ENCODE data around the gene PDF. TPM values are rescaled to one million over a fixed set of nuclear protein-coding genes. Genes with fewer than 3 reads are reported as not detected.

The PDF gene
- polyA plus RNA-seq (2013, experiment 1 of 2) = 25.4 TPM
- polyA plus RNA-seq (2013, experiment 2 of 2) = 23.4 TPM

- Histone ChIP-seq H3K18ac (ENCODE audit: low read length) (peak within 1 kb of the TSS; percentile 85), H3K9ac (ENCODE audit: low read length) (peak within 1 kb of the TSS; percentile 95), H3K79me2 (ENCODE audit: control insufficient read depth, insufficient read depth, low read length) (peaks cover 39% of the 10 kb centered on the region), H3K79me1 (ENCODE audit: low read length) (peaks cover 13% of the 10 kb centered on the region), H3K4me3 (ENCODE audit: low read length) (peak within 1 kb of the TSS; percentile 88), H3K4ac (ENCODE audit: low read depth, low read length) (peak within 1 kb of the TSS; percentile 60), H4K5ac (ENCODE audit: low read length) (no peak within 1 kb of the TSS), H3K27me3 (ENCODE audit: insufficient read depth, low read length, poor library complexity) (no peaks in the 10 kb centered on the region), H2BK15ac (replicated peaks; ENCODE audit: low read depth) (no peak within 1 kb of the TSS), H2BK120ac (ENCODE audit: low read depth, low read length) (no peak within 1 kb of the TSS), H3K23ac (ENCODE audit: low read length) (peak within 1 kb of the TSS; percentile 94), H2BK5ac (ENCODE audit: low read length) (peak within 1 kb of the TSS; percentile 76), H3K4me2 (ENCODE audit: low read length) (peak within 1 kb of the TSS; percentile 91), H3K56ac (ENCODE audit: low read length) (peak within 1 kb of the TSS; percentile 95), H3K4me1 (ENCODE audit: control insufficient read depth, low read depth, low read length) (peaks cover 7% of the 10 kb centered on the region), H2AK5ac (ENCODE audit: low read length) (no peak within 1 kb of the TSS), H3K27ac (ENCODE audit: low read depth, low read length) (peak within 1 kb of the TSS; percentile 96), H4K8ac (ENCODE audit: low read depth, low read length) (peak within 1 kb of the TSS; percentile 96), H3K36me3 (ENCODE audit: control insufficient read depth, insufficient read depth, low read length) (peaks cover 17% of the 10 kb centered on the region)
- WGBS (ENCODE audit: extremely low coverage, insufficient coverage, low lambda C conversion rate) = no CpG with 5 or more reads among the region's 93 CpGs
- DNase-seq = peak; percentile 97
These were observed at the start of gene PDF for GRCh38 chr16:69330286-69331109. Gene PDF, minus strand, starts transcription at chr16:69330588. Its CDS starts 18 bp downstream, at chr16:69330570.

GRCh38 chr16:69378760-69379159, 48.4 kb upstream of the PDF start:
- H3K56ac ChIP-seq (ENCODE audit: low read length) = no peak overlapping the region

GRCh38 chr16:69378036-69378435, 47.6 kb upstream of the PDF start:
- no peak overlapping the region for H4K8ac ChIP-seq (ENCODE audit: low read depth, low read length)
- H3K79me1 ChIP-seq (ENCODE audit: low read length) = peaks cover 5% of the 10 kb centered on the region
- H3K27me3 ChIP-seq (ENCODE audit: insufficient read depth, low read length, poor library complexity) = no peaks in the 10 kb centered on the region
- H4K5ac ChIP-seq (ENCODE audit: low read length) = no peak overlapping the region
- no peak overlapping the region for H3K9ac ChIP-seq (ENCODE audit: low read length)
- no peak overlapping the region for H2BK5ac ChIP-seq (ENCODE audit: low read length)
- H2BK120ac ChIP-seq (ENCODE audit: low read depth, low read length) = no peak overlapping the region
- WGBS (ENCODE audit: extremely low coverage, insufficient coverage, low lambda C conversion rate) = no CpG with 5 or more reads among the region's 1 CpG
- no peak overlapping the region for H3K4me2 ChIP-seq (ENCODE audit: low read length)
- H3K18ac ChIP-seq (ENCODE audit: low read length) = no peak overlapping the region
- DNase-seq = no peak
- no peak overlapping the region for H2AK5ac ChIP-seq (ENCODE audit: low read length)
- H2BK15ac ChIP-seq (replicated peaks; ENCODE audit: low read depth) = no peak overlapping the region
- no peak overlapping the region for H3K23ac ChIP-seq (ENCODE audit: low read length)
- no peak overlapping the region for H3K4me3 ChIP-seq (ENCODE audit: low read length)
- H3K79me2 ChIP-seq (ENCODE audit: control insufficient read depth, insufficient read depth, low read length) = peaks cover 5% of the 10 kb centered on the region
- H3K27ac ChIP-seq (ENCODE audit: low read depth, low read length) = no peak overlapping the region
- peaks cover 6% of the 10 kb centered on the region for H3K36me3 ChIP-seq (ENCODE audit: control insufficient read depth, insufficient read depth, low read length)
- H3K4me1 ChIP-seq (ENCODE audit: control insufficient read depth, low read depth, low read length) = no peaks in the 10 kb centered on the region
- H3K4ac ChIP-seq (ENCODE audit: low read depth, low read length) = no peak overlapping the region
- H3K56ac ChIP-seq (ENCODE audit: low read length) = no peak overlapping the region

More at GRCh38 chr16:69378760-69379159, 48.4 kb upstream of the PDF start:
- H3K79me1 ChIP-seq (ENCODE audit: low read length) = peaks cover 6% of the 10 kb centered on the region
- no peak for DNase-seq
- H2AK5ac ChIP-seq (ENCODE audit: low read length) = no peak overlapping the region
- H3K36me3 ChIP-seq (ENCODE audit: control insufficient read depth, insufficient read depth, low read length) = peaks cover 6% of the 10 kb centered on the region
- no peak overlapping the region for H3K4me3 ChIP-seq (ENCODE audit: low read length)
- H3K79me2 ChIP-seq (ENCODE audit: control insufficient read depth, insufficient read depth, low read length) = peaks cover 5% of the 10 kb centered on the region
- H3K9ac ChIP-seq (ENCODE audit: low read length) = no peak overlapping the region
- no peak overlapping the region for H2BK120ac ChIP-seq (ENCODE audit: low read depth, low read length)
- H3K23ac ChIP-seq (ENCODE audit: low read length) = no peak overlapping the region
- H2BK5ac ChIP-seq (ENCODE audit: low read length) = no peak overlapping the region
- H3K4me1 ChIP-seq (ENCODE audit: control insufficient read depth, low read depth, low read length) = no peaks in the 10 kb centered on the region
- H3K18ac ChIP-seq (ENCODE audit: low read length) = no peak overlapping the region
- H4K8ac ChIP-seq (ENCODE audit: low read depth, low read length) = no peak overlapping the region
- no peaks in the 10 kb centered on the region for H3K27me3 ChIP-seq (ENCODE audit: insufficient read depth, low read length, poor library complexity)
- WGBS (ENCODE audit: extremely low coverage, insufficient coverage, low lambda C conversion rate) = no CpG with 5 or more reads among the region's 1 CpG
- no peak overlapping the region for H3K4ac ChIP-seq (ENCODE audit: low read depth, low read length)
- no peak overlapping the region for H3K4me2 ChIP-seq (ENCODE audit: low read length)
- no peak overlapping the region for H3K27ac ChIP-seq (ENCODE audit: low read depth, low read length)
- no peak overlapping the region for H4K5ac ChIP-seq (ENCODE audit: low read length)
- H2BK15ac ChIP-seq (replicated peaks; ENCODE audit: low read depth) = no peak overlapping the region

GRCh38 chr16:69376393-69377059, 46.1 kb upstream of the PDF start:
- WGBS (ENCODE audit: extremely low coverage, insufficient coverage, low lambda C conversion rate) = no CpG with 5 or more reads among the region's 10 CpGs
- Histone ChIP-seq H2BK15ac (replicated peaks; ENCODE audit: low read depth) (no peak overlapping the region), H3K27ac (ENCODE audit: low read depth, low read length) (no peak overlapping the region), H3K4me3 (ENCODE audit: low read length) (no peak overlapping the region), H3K27me3 (ENCODE audit: insufficient read depth, low read length, poor library complexity) (no peaks in the 10 kb centered on the region), H3K56ac (ENCODE audit: low read length) (no peak overlapping the region), H3K79me1 (ENCODE audit: low read length) (peaks cover 2% of the 10 kb centered on the region), H2BK5ac (ENCODE audit: low read length) (no peak overlapping the region), H3K18ac (ENCODE audit: low read length) (no peak overlapping the region), H3K23ac (ENCODE audit: low read length) (no peak overlapping the region), H2BK120ac (ENCODE audit: low read depth, low read length) (no peak overlapping the region), H3K4me2 (ENCODE audit: low read length) (no peak overlapping the region), H4K8ac (ENCODE audit: low read depth, low read length) (no peak overlapping the region), H3K79me2 (ENCODE audit: control insufficient read depth, insufficient read depth, low read length) (no peaks in the 10 kb centered on the region), H4K5ac (ENCODE audit: low read length) (no peak overlapping the region), H2AK5ac (ENCODE audit: low read length) (no peak overlapping the region), H3K9ac (ENCODE audit: low read length) (no peak overlapping the region), H3K4me1 (ENCODE audit: control insufficient read depth, low read depth, low read length) (no peaks in the 10 kb centered on the region), H3K36me3 (ENCODE audit: control insufficient read depth, insufficient read depth, low read length) (peaks cover 2% of the 10 kb centered on the region), H3K4ac (ENCODE audit: low read depth, low read length) (no peak overlapping the region)
- no peak for DNase-seq

- no peak overlapping the region for H3K23ac ChIP-seq (ENCODE audit: low read length)
- H3K4ac ChIP-seq (ENCODE audit: low read depth, low read length) = no peak overlapping the region
- WGBS (ENCODE audit: extremely low coverage, insufficient coverage, low lambda C conversion rate) = no CpG with 5 or more reads among the region's 1 CpG
- H4K5ac ChIP-seq (ENCODE audit: low read length) = no peak overlapping the region
- no peak overlapping the region for H2BK5ac ChIP-seq (ENCODE audit: low read length)
- no peak overlapping the region for H3K4me3 ChIP-seq (ENCODE audit: low read length)
- H3K27ac ChIP-seq (ENCODE audit: low read depth, low read length) = no peak overlapping the region
- H4K8ac ChIP-seq (ENCODE audit: low read depth, low read length) = no peak overlapping the region
- peaks cover 2% of the 10 kb centered on the region for H3K79me1 ChIP-seq (ENCODE audit: low read length)
- H3K9ac ChIP-seq (ENCODE audit: low read length) = no peak overlapping the region
- no peak overlapping the region for H2BK15ac ChIP-seq (replicated peaks; ENCODE audit: low read depth)
- no peak for DNase-seq
- H3K4me2 ChIP-seq (ENCODE audit: low read length) = no peak overlapping the region
- peaks cover 4% of the 10 kb centered on the region for H3K36me3 ChIP-seq (ENCODE audit: control insufficient read depth, insufficient read depth, low read length)
- H3K27me3 ChIP-seq (ENCODE audit: insufficient read depth, low read length, poor library complexity) = no peaks in the 10 kb centered on the region
- H3K4me1 ChIP-seq (ENCODE audit: control insufficient read depth, low read depth, low read length) = no peaks in the 10 kb centered on the region
- no peak overlapping the region for H2AK5ac ChIP-seq (ENCODE audit: low read length)
- H3K79me2 ChIP-seq (ENCODE audit: control insufficient read depth, insufficient read depth, low read length) = no peaks in the 10 kb centered on the region
- H2BK120ac ChIP-seq (ENCODE audit: low read depth, low read length) = no peak overlapping the region
- H3K18ac ChIP-seq (ENCODE audit: low read length) = no peak overlapping the region
- no peak overlapping the region for H3K56ac ChIP-seq (ENCODE audit: low read length)
These were observed 42.6 kb upstream of the PDF start for GRCh38 chr16:69373019-69373418.
